ENCODE data around the gene EMILIN1.

EMILIN1 gene

DNA sequence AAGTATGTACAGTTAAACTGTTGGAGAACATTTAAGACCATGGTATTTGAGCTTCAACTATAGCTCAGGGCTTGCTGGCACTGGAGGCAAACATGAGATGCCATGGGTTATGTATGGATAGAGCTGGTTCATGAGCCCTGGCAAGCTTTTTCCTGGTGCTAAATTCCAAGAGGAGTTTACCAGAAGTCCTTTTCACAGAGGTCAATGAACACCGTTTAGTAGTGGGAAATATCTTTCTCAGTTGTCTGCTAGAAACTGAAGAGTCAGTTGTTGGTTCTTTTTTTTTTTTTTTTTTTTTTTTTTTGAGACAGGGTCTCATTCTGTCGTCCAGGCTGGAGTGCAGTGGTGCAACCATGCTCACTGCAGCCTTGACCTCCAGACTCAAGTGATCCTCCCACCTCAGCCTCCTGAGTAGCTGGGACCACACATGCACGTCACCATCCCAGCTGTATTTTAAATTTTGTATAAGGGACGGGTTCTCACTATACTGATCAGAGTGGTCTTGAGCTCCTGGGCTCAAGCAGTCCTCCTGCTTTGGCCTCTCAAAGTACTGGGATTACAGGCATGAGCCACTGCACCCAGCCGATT, 9.5 kb downstream of the EMILIN1 start:
- Histone ChIP-seq H3K36me3 (ENCODE audit: control insufficient read depth, insufficient read depth, low read length) (no peaks in the 10 kb centered on the region), H3K9ac (ENCODE audit: low read depth, low read length) (no peak overlapping the region), H3K4me1 (ENCODE audit: control insufficient read depth, insufficient read depth, low read length) (0 out of 2 replicates have a peak, but pooled peaks cover 5% of the 10 kb centered on the region), H3K27ac (ENCODE audit: low read depth, low read length) (no peak overlapping the region), H3K27me3 (ENCODE audit: control insufficient read depth, insufficient read depth, low read length) (peaks cover 16% of the 10 kb centered on the region), H3K4me3 (ENCODE audit: low read depth, low read length) (peak overlapping the region; percentile 76; the same call in 1 of the 2 replicates), H3K9me3 (ENCODE audit: control insufficient read depth, insufficient read depth, low read length) (no peaks in the 10 kb centered on the region)

DNA sequence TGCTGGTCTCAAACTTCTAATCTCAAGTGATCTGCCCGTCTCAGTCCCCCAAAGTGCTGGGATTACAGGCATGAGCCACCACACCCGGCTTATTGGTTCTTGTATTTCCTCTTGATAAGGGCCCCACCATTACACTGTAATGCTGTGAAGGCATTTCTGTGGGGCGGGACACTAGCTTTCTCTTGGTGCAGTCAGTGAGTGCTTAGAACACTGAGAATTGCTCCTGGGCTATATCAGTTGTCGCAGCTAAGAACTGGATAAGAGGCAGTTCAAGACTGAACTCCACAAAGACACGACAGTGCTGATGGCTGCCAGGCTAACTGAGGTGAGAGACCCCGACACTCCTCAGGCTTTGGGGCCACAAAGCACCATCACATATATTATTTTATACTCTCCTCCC, 10.2 kb downstream of the EMILIN1 start:
- Histone ChIP-seq H3K9me3 (ENCODE audit: control insufficient read depth, insufficient read depth, low read length) (no peaks in the 10 kb centered on the region), H3K27me3 (ENCODE audit: control insufficient read depth, insufficient read depth, low read length) (peaks cover 16% of the 10 kb centered on the region), H3K9ac (ENCODE audit: low read depth, low read length) (no peak overlapping the region), H3K27ac (ENCODE audit: low read depth, low read length) (no peak overlapping the region), H3K4me1 (ENCODE audit: control insufficient read depth, insufficient read depth, low read length) (0 out of 2 replicates have a peak, but pooled peaks cover 5% of the 10 kb centered on the region), H3K4me3 (ENCODE audit: low read depth, low read length) (no peak overlapping the region), H3K36me3 (ENCODE audit: control insufficient read depth, insufficient read depth, low read length) (no peaks in the 10 kb centered on the region)

DNA sequence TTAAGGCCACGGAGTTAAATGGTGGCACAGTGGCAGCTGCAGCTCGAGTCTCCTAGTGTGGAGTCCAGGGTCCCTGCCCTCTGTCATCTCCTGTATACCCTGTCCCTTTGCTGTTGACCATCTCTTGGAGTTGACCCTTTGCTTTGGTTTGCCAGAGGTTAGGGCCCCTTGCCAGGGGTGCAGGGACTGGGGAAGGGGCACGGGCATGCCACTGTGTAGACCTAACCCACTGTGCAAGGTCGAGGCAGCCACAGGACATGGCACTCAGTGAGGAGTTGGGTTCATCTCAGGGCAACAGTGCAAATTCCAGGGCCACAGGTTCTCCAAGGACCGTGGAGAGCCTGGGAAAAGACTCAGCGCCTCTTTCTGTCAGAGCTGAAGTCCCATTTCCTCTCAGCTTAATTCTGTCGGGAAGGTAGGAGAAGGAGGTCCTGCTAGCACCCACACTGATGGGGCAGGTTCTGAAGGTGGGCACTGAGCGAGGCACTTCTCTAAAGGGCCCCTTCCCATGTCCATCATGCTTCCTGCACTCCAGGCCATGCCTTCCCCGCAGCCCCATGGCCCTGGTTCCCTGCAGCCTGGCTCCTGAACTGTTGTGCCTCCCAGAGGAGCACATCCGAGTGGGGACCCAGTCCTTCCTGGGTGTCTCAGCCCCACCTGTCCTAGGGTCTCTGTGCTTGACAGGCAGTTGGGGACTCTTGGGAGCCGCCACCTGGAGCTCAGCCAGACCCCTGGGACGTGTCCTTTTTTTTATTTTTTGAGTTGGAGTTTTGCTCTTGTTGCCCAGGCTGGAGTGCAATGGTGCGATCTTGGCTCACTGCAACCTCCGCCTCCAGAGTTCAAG, 10.9 kb downstream of the EMILIN1 start:
- Histone ChIP-seq H3K36me3 (ENCODE audit: control insufficient read depth, insufficient read depth, low read length) (no peaks in the 10 kb centered on the region), H3K9ac (ENCODE audit: low read depth, low read length) (no peak overlapping the region), H3K27ac (ENCODE audit: low read depth, low read length) (no peak overlapping the region), H3K4me1 (ENCODE audit: control insufficient read depth, insufficient read depth, low read length) (0 out of 2 replicates have a peak, but pooled peaks cover 5% of the 10 kb centered on the region), H3K4me3 (ENCODE audit: low read depth, low read length) (no peak overlapping the region), H3K27me3 (ENCODE audit: control insufficient read depth, insufficient read depth, low read length) (peaks cover 16% of the 10 kb centered on the region), H3K9me3 (ENCODE audit: control insufficient read depth, insufficient read depth, low read length) (no peaks in the 10 kb centered on the region)

DNA sequence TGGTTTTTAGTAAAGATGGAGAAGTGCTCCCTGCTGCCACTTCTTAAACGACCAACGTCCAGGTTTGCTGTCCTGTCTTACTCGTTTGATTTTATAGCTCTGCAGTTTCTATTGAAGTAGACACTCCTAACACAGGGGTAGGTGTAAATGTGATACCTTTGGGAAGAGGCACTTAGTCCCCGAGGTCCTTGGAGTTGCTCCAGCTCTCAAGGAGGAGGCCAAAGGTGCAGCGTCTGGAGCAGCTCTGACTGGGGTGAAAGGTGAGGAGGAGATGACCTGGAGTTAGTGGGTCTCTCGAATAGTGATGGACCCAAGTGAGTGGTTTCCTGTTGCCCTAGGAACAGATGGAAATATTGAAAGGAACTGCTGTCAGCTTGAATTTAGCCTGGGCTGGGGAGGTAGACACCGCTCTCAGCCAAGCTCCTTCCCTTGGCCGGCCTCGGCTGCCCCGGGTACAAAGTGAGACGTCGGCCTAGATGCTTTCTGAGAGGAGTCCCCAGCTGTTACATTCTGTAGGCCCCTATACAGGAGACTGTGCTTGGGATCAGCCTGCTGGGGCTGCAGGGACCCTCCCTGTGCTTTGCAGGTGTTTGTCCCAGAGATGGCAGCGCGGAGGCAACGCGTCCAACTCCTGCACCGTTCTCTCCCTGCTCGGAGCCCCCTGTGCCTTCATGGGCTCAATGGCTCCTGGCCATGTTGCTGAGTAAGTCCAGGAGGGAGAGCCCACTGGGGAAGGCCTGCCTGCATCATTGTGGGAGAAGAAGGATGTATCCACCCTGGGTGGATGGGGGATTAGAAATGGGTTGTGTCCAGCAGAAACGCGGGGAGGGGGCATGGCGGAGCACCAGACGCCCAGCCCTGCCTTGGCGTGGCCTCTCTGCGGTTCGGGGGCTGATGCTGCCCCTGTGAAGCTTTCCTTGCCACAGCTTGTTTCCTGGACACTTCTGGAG, 13.6 kb downstream of the EMILIN1 start:
- no peak overlapping the region for H3K9ac ChIP-seq (ENCODE audit: low read depth, low read length)

DNA sequence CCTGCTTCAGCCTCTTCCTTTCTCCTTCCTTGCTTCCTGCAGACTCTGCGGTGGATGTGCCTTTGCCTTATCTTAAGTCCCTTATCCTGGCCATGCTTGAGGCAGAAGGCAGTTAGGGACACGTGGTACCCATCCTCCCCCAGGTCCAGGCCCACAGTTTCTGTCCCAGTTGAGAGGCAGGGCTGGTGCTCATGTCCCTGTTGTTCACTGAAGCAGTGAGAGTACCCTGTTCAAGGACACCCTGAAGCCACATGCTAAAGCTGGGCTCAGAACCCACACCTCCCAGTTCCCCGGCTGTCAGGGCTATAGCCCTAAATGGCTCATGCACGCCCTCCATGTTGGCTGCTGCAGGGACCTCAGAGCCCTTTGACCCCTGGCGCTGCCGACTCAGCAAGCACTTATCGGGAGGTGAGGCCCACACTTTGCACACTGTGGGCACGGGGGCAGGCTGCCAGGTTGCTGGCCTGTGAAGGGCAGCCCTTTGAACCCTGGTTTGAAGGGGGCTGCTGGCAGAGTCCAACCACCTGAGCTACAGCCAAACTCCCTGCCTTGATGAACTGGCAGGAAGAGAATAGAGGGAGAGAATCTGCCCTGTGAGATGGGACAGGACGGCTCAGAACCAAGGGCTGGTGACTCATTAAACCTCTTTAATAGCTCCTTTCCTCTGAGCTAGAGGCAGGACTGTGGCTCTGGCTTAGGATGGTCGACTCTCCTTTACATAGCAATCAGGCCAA, 14.4 kb downstream of the EMILIN1 start:
- no peaks in the 10 kb centered on the region for H3K36me3 ChIP-seq (ENCODE audit: control insufficient read depth, insufficient read depth, low read length)
- no peak overlapping the region for H3K4me3 ChIP-seq (ENCODE audit: low read depth, low read length)
- H3K27ac ChIP-seq (ENCODE audit: low read depth, low read length) = no peak overlapping the region
- H3K4me1 ChIP-seq (ENCODE audit: control insufficient read depth, insufficient read depth, low read length) = peaks cover 8% of the 10 kb centered on the region; the same call in 1 of the 2 replicates
- H3K9ac ChIP-seq (ENCODE audit: low read depth, low read length) = no peak overlapping the region
- 0 out of 2 replicates have a peak, but pooled peaks cover under 1% of the 10 kb centered on the region for H3K27me3 ChIP-seq (ENCODE audit: control insufficient read depth, insufficient read depth, low read length)
- no peaks in the 10 kb centered on the region for H3K9me3 ChIP-seq (ENCODE audit: control insufficient read depth, insufficient read depth, low read length)

More for the DNA sequence above, 13.6 kb downstream of the EMILIN1 start:
- H3K27me3 ChIP-seq (ENCODE audit: control insufficient read depth, insufficient read depth, low read length) = peaks cover 4% of the 10 kb centered on the region; the same call in 1 of the 2 replicates
- no peaks in the 10 kb centered on the region for H3K9me3 ChIP-seq (ENCODE audit: control insufficient read depth, insufficient read depth, low read length)
- no peaks in the 10 kb centered on the region for H3K36me3 ChIP-seq (ENCODE audit: control insufficient read depth, insufficient read depth, low read length)
- peaks cover 8% of the 10 kb centered on the region; the same call in 1 of the 2 replicates for H3K4me1 ChIP-seq (ENCODE audit: control insufficient read depth, insufficient read depth, low read length)
- H3K4me3 ChIP-seq (ENCODE audit: low read depth, low read length) = no peak overlapping the region
- H3K27ac ChIP-seq (ENCODE audit: low read depth, low read length) = no peak overlapping the region

DNA sequence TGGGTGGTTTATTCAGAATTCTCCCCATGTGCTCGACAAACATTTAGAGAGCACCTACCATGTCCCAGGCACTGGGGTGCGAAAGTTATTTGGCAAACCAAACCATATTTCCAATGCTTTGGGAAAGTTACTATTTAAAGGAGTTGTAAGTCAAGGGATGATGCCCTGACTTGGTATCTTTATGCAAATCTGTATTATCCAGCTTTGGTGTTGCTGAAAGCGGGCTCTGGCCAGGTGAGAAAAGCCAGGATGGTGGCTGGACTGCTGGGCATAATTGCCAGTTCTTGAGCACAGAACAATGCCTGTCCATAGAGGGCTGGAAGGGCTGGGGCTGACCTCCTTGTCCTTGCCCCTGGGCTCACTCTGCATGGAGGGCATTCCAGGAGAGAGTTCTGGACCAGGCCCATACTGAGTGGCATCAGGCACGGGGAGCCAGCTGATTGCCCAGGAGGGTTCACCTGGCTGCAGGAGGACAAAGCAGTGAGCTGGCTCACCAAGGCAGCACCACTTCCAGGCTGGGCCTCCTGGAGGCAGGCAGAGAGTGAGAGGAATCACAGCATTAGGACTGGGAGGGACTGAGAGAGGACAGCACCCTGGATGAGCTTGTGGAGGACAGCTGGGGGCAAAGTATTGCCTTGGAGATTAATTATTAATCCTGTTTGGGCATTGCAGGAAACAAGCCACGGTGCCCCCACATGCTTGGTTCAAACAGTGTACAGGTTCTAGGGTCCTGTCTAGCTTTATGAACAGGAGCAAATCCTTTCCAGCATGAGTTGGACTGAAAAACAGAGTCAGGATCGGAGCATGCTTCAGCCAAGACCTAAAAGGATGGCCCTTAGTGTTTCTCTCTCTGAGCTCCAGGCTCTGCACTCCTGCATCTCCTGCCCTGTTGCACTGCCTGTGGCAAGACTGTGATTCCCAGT, 15.3 kb downstream of the EMILIN1 start:
- H3K27me3 ChIP-seq (ENCODE audit: control insufficient read depth, insufficient read depth, low read length) = no peaks in the 10 kb centered on the region
- H3K27ac ChIP-seq (ENCODE audit: low read depth, low read length) = no peak overlapping the region
- no peak overlapping the region for H3K4me3 ChIP-seq (ENCODE audit: low read depth, low read length)
- no peaks in the 10 kb centered on the region for H3K36me3 ChIP-seq (ENCODE audit: control insufficient read depth, insufficient read depth, low read length)
- no peak overlapping the region for H3K9ac ChIP-seq (ENCODE audit: low read depth, low read length)
- no peaks in the 10 kb centered on the region for H3K9me3 ChIP-seq (ENCODE audit: control insufficient read depth, insufficient read depth, low read length)
- H3K4me1 ChIP-seq (ENCODE audit: control insufficient read depth, insufficient read depth, low read length) = peaks cover 8% of the 10 kb centered on the region; the same call in 1 of the 2 replicates

DNA sequence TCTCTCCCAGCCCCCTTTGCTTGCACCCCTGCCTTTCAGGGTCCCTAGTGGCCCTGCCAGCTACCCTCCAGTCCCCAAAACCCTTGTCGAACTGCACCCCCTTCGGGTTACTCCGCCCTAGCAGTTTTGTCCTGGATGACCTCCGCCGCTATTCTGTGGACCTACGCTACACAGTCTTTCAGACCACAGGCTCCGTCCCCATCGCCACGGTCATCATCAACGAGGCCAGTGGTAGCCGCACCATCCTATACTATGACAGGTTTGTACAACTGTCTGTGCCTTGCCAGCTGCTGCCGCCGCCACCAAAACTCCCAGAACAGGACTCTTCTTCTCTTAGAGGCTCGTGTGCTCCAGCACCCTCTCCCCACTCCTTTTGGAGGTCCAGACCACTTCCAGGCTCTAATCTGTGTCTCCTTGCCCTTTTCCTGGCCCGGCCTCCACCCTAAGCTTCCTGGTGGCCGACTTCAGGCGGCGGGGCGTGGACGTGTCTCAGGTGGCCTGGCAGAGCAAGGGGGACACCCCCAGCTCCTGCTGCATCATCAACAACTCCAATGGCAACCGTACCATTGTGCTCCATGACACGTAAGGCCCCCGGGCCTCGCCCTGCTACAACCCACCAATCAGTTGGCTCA, 16.1 kb downstream of the EMILIN1 start:
- no peak overlapping the region for H3K9ac ChIP-seq (ENCODE audit: low read depth, low read length)

DNA sequence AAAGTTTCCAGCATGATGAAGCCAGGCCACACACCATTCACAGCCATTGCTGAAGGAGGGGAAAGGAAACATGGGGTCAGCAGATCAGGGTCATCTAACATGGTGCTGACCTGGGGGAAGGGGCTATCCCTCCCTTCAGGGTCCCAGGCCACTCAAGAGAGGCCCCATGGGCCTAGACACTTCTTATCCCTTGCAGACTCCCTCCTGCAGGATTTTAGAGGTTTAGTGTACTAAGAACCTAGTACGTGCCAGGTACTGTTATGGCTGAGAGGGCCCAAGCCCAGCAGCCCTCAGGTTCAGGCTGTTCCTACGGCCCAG, 17.0 kb downstream of the EMILIN1 start:
- no peaks in the 10 kb centered on the region for H3K36me3 ChIP-seq (ENCODE audit: control insufficient read depth, insufficient read depth, low read length)
- no peaks in the 10 kb centered on the region for H3K27me3 ChIP-seq (ENCODE audit: control insufficient read depth, insufficient read depth, low read length)
- no peak overlapping the region for H3K4me3 ChIP-seq (ENCODE audit: low read depth, low read length)
- no peak overlapping the region for H3K9ac ChIP-seq (ENCODE audit: low read depth, low read length)
- peaks cover 8% of the 10 kb centered on the region; the same call in 1 of the 2 replicates for H3K4me1 ChIP-seq (ENCODE audit: control insufficient read depth, insufficient read depth, low read length)
- H3K9me3 ChIP-seq (ENCODE audit: control insufficient read depth, insufficient read depth, low read length) = no peaks in the 10 kb centered on the region
- no peak overlapping the region for H3K27ac ChIP-seq (ENCODE audit: low read depth, low read length)

More for the DNA sequence above, 16.1 kb downstream of the EMILIN1 start:
- no peak overlapping the region for H3K4me3 ChIP-seq (ENCODE audit: low read depth, low read length)
- no peaks in the 10 kb centered on the region for H3K9me3 ChIP-seq (ENCODE audit: control insufficient read depth, insufficient read depth, low read length)
- no peaks in the 10 kb centered on the region for H3K36me3 ChIP-seq (ENCODE audit: control insufficient read depth, insufficient read depth, low read length)
- peaks cover 8% of the 10 kb centered on the region; the same call in 1 of the 2 replicates for H3K4me1 ChIP-seq (ENCODE audit: control insufficient read depth, insufficient read depth, low read length)
- no peaks in the 10 kb centered on the region for H3K27me3 ChIP-seq (ENCODE audit: control insufficient read depth, insufficient read depth, low read length)
- H3K27ac ChIP-seq (ENCODE audit: low read depth, low read length) = no peak overlapping the region

Data from HUES48 (cell line).